K562 (cell line): Measurements from ENCODE around the gene SPINK7. TPM values are rescaled to one million over a fixed set of nuclear protein-coding genes. Genes with fewer than 3 reads are reported as not detected.

Experiments used
- ATAC-seq: fragments of 200-7000 bp; cut with Tn5 transposase; 3 replicates; pipeline ENCODE4 v1.9.1; 2020; ENCODE audit warnings: moderate library complexity
- Bru-seq: library from RNA; stranded (reverse); fragments of 400-500 nt; gene quantifications from one replicate; lab custom pipeline; 2021; lab: Mats Ljungman, UMichigan
- BruChase-seq, 2 experiments: library from RNA; stranded (reverse); fragments of 400-500 nt; gene quantifications; one replicate each; lab custom pipeline; 2021; lab: Mats Ljungman, UMichigan
- BruUV-seq: library from RNA; stranded (reverse); fragments of 400-500 nt; replicated peaks from 2 replicates; lab custom pipeline; 2021; lab: Mats Ljungman, UMichigan
- CTCF ChIA-PET: fragments of 300-600 bp; formaldehyde crosslinking; extraction: SDS; loops from one replicate; lab custom pipeline; 2021; ENCODE audit warnings: low intra/inter-chr PET ratio; lab: Yijun Ruan, JAX
- POLR2A ChIA-PET: fragments of 300-600, 350-650 bp; sonication (Branson Sonifier 250); formaldehyde crosslinking; extraction: SDS; loops from one replicate; lab custom pipeline; 2021; ENCODE audit warnings: antibody characterized with exemption, inconsistent platforms; lab: Yijun Ruan, JAX
- DNase-seq, 4 experiments: peaks; one replicate each; pipeline versions ENCODE4 v3.0.0 to v3.0.0-alpha.2; 2011 to 2018; ENCODE audit warnings: low spot score in 3 of 4, mixed read lengths in 3 of 4; ENCODE audit errors: extremely low read depth in 1 of 4
- FAIRE-seq: peaks from 2 replicates; lab custom pipeline; 2011; peaks lifted over from hg19 to GRCh38; lab: Jason Lieb, UNC
- H2AFZ ChIP-seq: 2 replicates; pipeline ENCODE4 v1.6.0; 2011; ENCODE audit warnings: low read depth, low read length, control low read depth, inconsistent platforms
- H3K27ac ChIP-seq: fragments of 200-600 bp; 3 replicates; pipeline ENCODE4 v1.8.0; 2011; ENCODE audit warnings: low read depth, mild to moderate bottlenecking, control low read depth, inconsistent platforms, low read length, moderate library complexity, mixed read lengths; ENCODE audit errors: extremely low read depth
- H3K27me3 ChIP-seq, 2 experiments: fragments of 300-600 bp in 1 of 2; 2 replicates in 1 of 2; 3 replicates in 1 of 2; pipeline versions ENCODE4 v1.6.0 to v1.8.0; 2011; ENCODE audit warnings: inconsistent platforms in 2 of 2, low read length in 2 of 2, mild to moderate bottlenecking in 1 of 2, mixed read lengths in 1 of 2, moderate library complexity in 1 of 2; ENCODE audit not compliant: control insufficient read depth in 2 of 2, insufficient read depth in 2 of 2
- H3K36me3 ChIP-seq: fragments of 300-600 bp; 3 replicates; pipeline ENCODE4 v1.8.0; 2011; ENCODE audit warnings: mild to moderate bottlenecking, low read length, inconsistent platforms; ENCODE audit not compliant: control insufficient read depth, insufficient read depth
- H3K4me1 ChIP-seq, 2 experiments: fragments of 200-600 bp in 1 of 2; replicated peaks in 1 of 2; 2 replicates in 1 of 2; 3 replicates in 1 of 2; pipeline versions ENCODE4 v1.5.1 to v1.8.0; 2011; ENCODE audit warnings: inconsistent platforms in 2 of 2, low read length in 2 of 2, mild to moderate bottlenecking in 1 of 2, mixed read lengths in 1 of 2, moderate library complexity in 1 of 2; ENCODE audit not compliant: control insufficient read depth in 2 of 2, insufficient read depth in 2 of 2
- H3K4me2 ChIP-seq: 2 replicates; pipeline ENCODE4 v1.6.1; 2011; ENCODE audit warnings: low read length, control low read depth, inconsistent platforms, mixed read lengths; ENCODE audit not compliant: insufficient read depth
- H3K4me3 ChIP-seq: fragments of 200-600 bp; sonication (generic), shearing (Covaris generic); 2 replicates; pipeline ENCODE4 v1.5.1; 2016; ENCODE audit warnings: control low read depth, inconsistent platforms
- H3K79me2 ChIP-seq: fragments of 200-600 bp; 3 replicates; pipeline ENCODE4 v1.8.0; 2011; ENCODE audit warnings: low read length, inconsistent platforms; ENCODE audit not compliant: control insufficient read depth, insufficient read depth
- H3K9ac ChIP-seq, 2 experiments: 2 replicates each; pipeline versions ENCODE4 v1.6.0 to v1.6.1; 2011; ENCODE audit warnings: low read depth in 2 of 2, low read length in 2 of 2, control low read depth in 1 of 2, inconsistent platforms in 1 of 2, mild to moderate bottlenecking in 1 of 2, mixed read lengths in 1 of 2; ENCODE audit not compliant: insufficient read depth in 1 of 2
- H3K9me1 ChIP-seq: one replicate; pipeline ENCODE4 v1.6.0; 2011; ENCODE audit warnings: inconsistent platforms, mild to moderate bottlenecking, low read length, moderate library complexity; ENCODE audit not compliant: control insufficient read depth, insufficient read depth
- H3K9me3 ChIP-seq: replicated peaks from 2 replicates; pipeline ENCODE4 v1.5.1; 2011; ENCODE audit warnings: low read depth, low read length, inconsistent platforms; ENCODE audit not compliant: control insufficient read depth, insufficient read depth
- H4K20me1 ChIP-seq: replicated peaks from 2 replicates; pipeline ENCODE4 v1.6.1; 2011; ENCODE audit warnings: low read length, inconsistent platforms, mixed read lengths; ENCODE audit not compliant: control insufficient read depth, insufficient read depth
- CBFA2T3 ChIP-seq: fragments of 450-650 bp; IDR thresholded peaks from 2 replicates; pipeline ENCODE4 v1.6.1; 2017
- ETV1 ChIP-seq: fragments of 450-650 bp; conservative IDR thresholded peaks from 2 replicates; pipeline ENCODE4 v1.6.1; 2016; ENCODE audit warnings: missing genetic modification characterization, control low read depth, low read depth, missing compliant biosample characterization
- EZH2 ChIP-seq: IDR thresholded peaks from 2 replicates; pipeline ENCODE4 v1.6.1; 2012; ENCODE audit warnings: low read depth, mild to moderate bottlenecking, inconsistent platforms, low read length, borderline replicate concordance
- NEUROD1 ChIP-seq: fragments of 150-350 bp; IDR thresholded peaks from 2 replicates; pipeline ENCODE4 v1.6.1; 2014; ENCODE audit warnings: borderline replicate concordance, low read length, low read depth; ENCODE audit not compliant: partially characterized antibody
- PHB2 ChIP-seq: fragments of 450-650 bp; IDR thresholded peaks from 2 replicates; pipeline ENCODE4 v1.6.1; 2017; ENCODE audit warnings: low read depth
- PHF20 ChIP-seq: fragments of 450-650 bp; IDR thresholded peaks from 2 replicates; pipeline ENCODE4 v1.6.1; 2018; ENCODE audit not compliant: partially characterized antibody
- PHF8 ChIP-seq: fragments of 200-600 bp; sonication (generic); IDR thresholded peaks from 2 replicates; pipeline ENCODE4 v1.6.1; 2012; ENCODE audit warnings: mixed run types, mild to moderate bottlenecking, inconsistent platforms, low read length, moderate library complexity, borderline replicate concordance
- PURB ChIP-seq: sonication (generic); formaldehyde crosslinking; IDR thresholded peaks from 2 replicates; pipeline ENCODE4 v1.9.0; 2021; ENCODE audit warnings: low read depth, mild to moderate bottlenecking, missing genetic modification reagents
- TOE1 ChIP-seq, 2 experiments: fragments of 450-650 bp in 1 of 2; sonication (generic) in 1 of 2; formaldehyde crosslinking in 1 of 2; IDR thresholded peaks; 2 replicates each; pipeline versions ENCODE4 v1.7.1 to v1.8.0; 2016 to 2022; ENCODE audit warnings: borderline replicate concordance in 2 of 2, mild to moderate bottlenecking in 2 of 2, antibody characterized with exemption in 1 of 2, inconsistent platforms in 1 of 2, low read depth in 1 of 2, missing genetic modification reagents in 1 of 2, moderate library complexity in 1 of 2
- ZBTB8A ChIP-seq: fragments of 450-650 bp; IDR thresholded peaks from 2 replicates; pipeline ENCODE4 v1.6.1; 2018; ENCODE audit warnings: mild to moderate bottlenecking, moderate library complexity; ENCODE audit not compliant: partially characterized antibody
- ZNF274 ChIP-seq: IDR thresholded peaks from 2 replicates; pipeline ENCODE4 v1.6.1; 2011; ENCODE audit warnings: low read depth, mild to moderate bottlenecking, low read length, moderate library complexity, borderline replicate concordance
- ZNF444 ChIP-seq: fragments of 250-450 bp; sonication (Bioruptor Pico); IDR thresholded peaks from 2 replicates; pipeline ENCODE4 v1.4.0; 2020; ENCODE audit warnings: mild to moderate bottlenecking, moderate library complexity
- ZNF561 ChIP-seq: fragments of 450-650 bp; formaldehyde crosslinking; conservative IDR thresholded peaks from 2 replicates; pipeline ENCODE4 v1.4.0; 2020; ENCODE audit warnings: mild to moderate bottlenecking, moderate library complexity
- ZNF589 ChIP-seq: fragments of 200-800 bp; sonication (Bioruptor generic); IDR thresholded peaks from 2 replicates; pipeline ENCODE4 v1.6.1; 2016; ENCODE audit warnings: low read depth, missing genetic modification characterization, missing compliant biosample characterization
- ZNF79 ChIP-seq: fragments of 250-450 bp; sonication (Bioruptor Pico); IDR thresholded peaks from 2 replicates; pipeline ENCODE4 v1.4.0; 2020; ENCODE audit warnings: low read depth, mild to moderate bottlenecking, moderate library complexity
- WGBS: fragments of 100-300 bp; shearing (Covaris generic); methylation state at CpG from one replicate; pipeline ENCODE4 v1.1.6; 2016; ENCODE audit warnings: low coverage, mixed read lengths; ENCODE audit not compliant: insufficient coverage; ENCODE audit errors: missing lambda C conversion rate; 5-methylcytosine and 5-hydroxymethylcytosine counted together
- in situ Hi-C: fragments of 300-500 bp; cut with MboI; formaldehyde crosslinking; loops from 4 replicates; pipeline ENCODE4 v1.15.0; 2018; ENCODE audit warnings: inconsistent platforms, mixed read lengths
- intact Hi-C: fragments of 100-400 bp; cut with micrococcal nuclease; formaldehyde crosslinking; loops from 2 replicates; pipeline ENCODE4 v1.14.2; 2022
- long read RNA-seq, 3 experiments: library from polyadenylated mRNA in 2 of 3; library from RNA in 1 of 3; unstranded in 2 of 3; stranded (forward) in 1 of 3; transcript quantifications; one replicate each; pipeline ENCODE4 v2.0.0, GENCODE V29; 2019 to 2022
- polyA minus RNA-seq, 3 experiments: library from RNA; depleted of rRNA, polyadenylated mRNA; stranded (reverse); fragments of >200 nt; gene quantifications; 2 replicates each; pipeline ENCODE4 v1.2.3, GENCODE V29; 2011
- polyA plus RNA-seq, 8 experiments: library from polyadenylated mRNA; depleted of rRNA in 4 of 8; stranded (reverse) in 5 of 8; unstranded in 3 of 8; fragments of >200 nt; fragmentation: Nextera tagmentation in 2 of 8; fragmentation: Illumina TruSeq in 1 of 8; extraction: Ambion mirVana in 2 of 8; extraction: Trizol in 1 of 8; gene quantifications; 2 replicates each; pipeline versions ENCODE4 v1.2.1 to v1.2.3, GENCODE V29; 2011 to 2014; ENCODE audit warnings: inconsistent platforms in 1 of 8, missing spikeins in 1 of 8
- total RNA-seq, 7 experiments: library from RNA; depleted of rRNA in 6 of 7; stranded (reverse); fragments of >200 nt in 6 of 7; fragmentation: Illumina TruSeq in 2 of 7; extraction: Trizol in 2 of 7; gene quantifications; 2 replicates each; pipeline versions ENCODE4 v1.2.1 to v1.2.3, GENCODE V29; 2011 to 2021; ENCODE audit warnings: low replicate concordance in 1 of 7
- TF ChIP-seq, protein P1 (sequence below): sonication (generic); formaldehyde crosslinking; IDR thresholded peaks from 2 replicates; pipeline ENCODE4 v1.8.1; 2023; ENCODE audit warnings: mild to moderate bottlenecking, missing genetic modification reagents
- TF ChIP-seq, protein P2 (sequence below): sonication (generic); formaldehyde crosslinking; IDR thresholded peaks from 2 replicates; pipeline ENCODE4 v1.9.0; 2022; ENCODE audit warnings: mild to moderate bottlenecking, missing genetic modification reagents

SPINK7 gene
- total RNA-seq (2011; cell fraction: chromatin; rRNA removed; ENCODE audit: low replicate concordance), result not detected in 2 replicates
- not detected in 2 replicates for total RNA-seq (2011; cell fraction: nucleolus; rRNA removed)
- total RNA-seq (2011; cell fraction: nucleoplasm; rRNA removed), result not detected in 2 replicates
- total RNA-seq (2014; rRNA removed) (not detected in 2 replicates), total RNA-seq (2014; rRNA removed; fragmentation: Illumina TruSeq; extraction: Trizol) (not detected in 2 replicates), total RNA-seq (2015; rRNA removed; fragmentation: Illumina TruSeq; extraction: Trizol) (not detected in 2 replicates), total RNA-seq (2021) (not detected in 2 replicates), polyA plus RNA-seq (2011; rRNA removed) (not detected in 2 replicates), polyA plus RNA-seq (2014; fragmentation: Illumina TruSeq; extraction: Trizol) (not detected in 2 replicates), polyA plus RNA-seq (2014; fragmentation: Nextera tagmentation; extraction: Ambion mirVana) (not detected), polyA plus RNA-seq (2014; rRNA removed) (not detected in 2 replicates), polyA minus RNA-seq (2011; rRNA and poly(A)+ RNA removed) (not detected in 2 replicates), Bru-seq, nascent RNA (not detected), BruChase-seq, experiment 1, labeled RNA remaining after a 2-hour chase (not detected), BruChase-seq, experiment 2, labeled RNA remaining after a 6-hour chase (not detected)
- polyA plus RNA-seq (2011; cell fraction: cytosol; rRNA removed), result not detected in 2 replicates
- polyA plus RNA-seq (2011; cell fraction: nucleus; rRNA removed), result not detected in 2 replicates
- polyA plus RNA-seq (2012), result not detected in 2 replicates
- polyA minus RNA-seq (2011; cell fraction: cytosol; rRNA and poly(A)+ RNA removed), result not detected in 2 replicates
- not detected in 2 replicates for polyA minus RNA-seq (2011; cell fraction: nucleus; rRNA and poly(A)+ RNA removed)
- long read RNA-seq, experiment 1, result 0 reads
- long read RNA-seq, experiment 2, result 0 reads
- long read RNA-seq, experiment 3, result 0 reads

GRCh38 chr5:148312153-148312552, at the start of gene SPINK7:
TSS of gene SPINK7 (plus strand) at chr5:148312423. CDS start at chr5:148312484, 61 bp downstream.
- ATAC-seq, result no peak
- Histone ChIP-seq H3K4me2 (no peak within 1 kb of the TSS), H3K27me3 (no peaks in the 10 kb centered on the region)
- in situ Hi-C loops, result no loop called here
- no peak for TF ChIP-seq ZNF274
- TF ChIP-seq ETV1 (tag), result no peak
- TF ChIP-seq, protein P1, sequence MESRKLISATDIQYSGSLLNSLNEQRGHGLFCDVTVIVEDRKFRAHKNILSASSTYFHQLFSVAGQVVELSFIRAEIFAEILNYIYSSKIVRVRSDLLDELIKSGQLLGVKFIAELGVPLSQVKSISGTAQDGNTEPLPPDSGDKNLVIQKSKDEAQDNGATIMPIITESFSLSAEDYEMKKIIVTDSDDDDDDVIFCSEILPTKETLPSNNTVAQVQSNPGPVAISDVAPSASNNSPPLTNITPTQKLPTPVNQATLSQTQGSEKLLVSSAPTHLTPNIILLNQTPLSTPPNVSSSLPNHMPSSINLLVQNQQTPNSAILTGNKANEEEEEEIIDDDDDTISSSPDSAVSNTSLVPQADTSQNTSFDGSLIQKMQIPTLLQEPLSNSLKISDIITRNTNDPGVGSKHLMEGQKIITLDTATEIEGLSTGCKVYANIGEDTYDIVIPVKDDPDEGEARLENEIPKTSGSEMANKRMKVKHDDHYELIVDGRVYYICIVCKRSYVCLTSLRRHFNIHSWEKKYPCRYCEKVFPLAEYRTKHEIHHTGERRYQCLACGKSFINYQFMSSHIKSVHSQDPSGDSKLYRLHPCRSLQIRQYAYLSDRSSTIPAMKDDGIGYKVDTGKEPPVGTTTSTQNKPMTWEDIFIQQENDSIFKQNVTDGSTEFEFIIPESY (CRISPR knock-in tag), result no peak
- no peak for TF ChIP-seq ZNF79 (CRISPR knock-in tag)
- TF ChIP-seq PHB2, result no peak
- no peak for TF ChIP-seq CBFA2T3
- no peak for TF ChIP-seq ZNF444 (CRISPR knock-in tag)
- no peak for TF ChIP-seq ZBTB8A
- TF ChIP-seq, protein P2, sequence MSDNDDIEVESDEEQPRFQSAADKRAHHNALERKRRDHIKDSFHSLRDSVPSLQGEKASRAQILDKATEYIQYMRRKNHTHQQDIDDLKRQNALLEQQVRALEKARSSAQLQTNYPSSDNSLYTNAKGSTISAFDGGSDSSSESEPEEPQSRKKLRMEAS (CRISPR knock-in tag), result no peak
- TF ChIP-seq EZH2, result no peak
- TF ChIP-seq ZNF561, result no peak
- TF ChIP-seq NEUROD1, result no peak
- TF ChIP-seq TOE1 (IDR thresholded peaks at IDR 0.05; ENCODE audit: borderline replicate concordance), result no peak
- TF ChIP-seq TOE1 (CRISPR knock-in tag; IDR thresholded peaks at IDR 0.05; ENCODE audit: borderline replicate concordance, low read depth), result no peak
- TF ChIP-seq PHF20, result no peak
- no peak for TF ChIP-seq PURB (CRISPR knock-in tag)
- no peak for TF ChIP-seq PHF8
- TF ChIP-seq ZNF589 (CRISPR knock-in tag), result no peak
- TF ChIP-seq, all 486 proteins: peak for 0
- no peak for DNase-seq
- Histone ChIP-seq H3K36me3 (no peaks in the 10 kb centered on the region), H3K4me1 (no peaks in the 10 kb centered on the region), H2AFZ (no peak within 1 kb of the TSS), H3K27ac (no peak within 1 kb of the TSS), H3K9ac (no peak within 1 kb of the TSS), H3K9me3 (0 out of 2 replicates have a peak, but pooled peaks cover 2% of the 10 kb centered on the region), H3K4me3 (no peak within 1 kb of the TSS), H4K20me1 (no peaks in the 10 kb centered on the region), H3K79me2 (no peaks in the 10 kb centered on the region), H3K9me1 (no peaks in the 10 kb centered on the region)
- BruUV-seq, result no TSS peak
- no peak for FAIRE-seq
- WGBS, result 0% methylated on average over 3 of the region's 3 CpGs
- CTCF ChIA-PET, result no interaction called here
- intact Hi-C loops, result no loop called here
- POLR2A ChIA-PET, result no interaction called here
